Measurements from ENCODE around the gene RSU1.

Gene RSU1

DNA sequence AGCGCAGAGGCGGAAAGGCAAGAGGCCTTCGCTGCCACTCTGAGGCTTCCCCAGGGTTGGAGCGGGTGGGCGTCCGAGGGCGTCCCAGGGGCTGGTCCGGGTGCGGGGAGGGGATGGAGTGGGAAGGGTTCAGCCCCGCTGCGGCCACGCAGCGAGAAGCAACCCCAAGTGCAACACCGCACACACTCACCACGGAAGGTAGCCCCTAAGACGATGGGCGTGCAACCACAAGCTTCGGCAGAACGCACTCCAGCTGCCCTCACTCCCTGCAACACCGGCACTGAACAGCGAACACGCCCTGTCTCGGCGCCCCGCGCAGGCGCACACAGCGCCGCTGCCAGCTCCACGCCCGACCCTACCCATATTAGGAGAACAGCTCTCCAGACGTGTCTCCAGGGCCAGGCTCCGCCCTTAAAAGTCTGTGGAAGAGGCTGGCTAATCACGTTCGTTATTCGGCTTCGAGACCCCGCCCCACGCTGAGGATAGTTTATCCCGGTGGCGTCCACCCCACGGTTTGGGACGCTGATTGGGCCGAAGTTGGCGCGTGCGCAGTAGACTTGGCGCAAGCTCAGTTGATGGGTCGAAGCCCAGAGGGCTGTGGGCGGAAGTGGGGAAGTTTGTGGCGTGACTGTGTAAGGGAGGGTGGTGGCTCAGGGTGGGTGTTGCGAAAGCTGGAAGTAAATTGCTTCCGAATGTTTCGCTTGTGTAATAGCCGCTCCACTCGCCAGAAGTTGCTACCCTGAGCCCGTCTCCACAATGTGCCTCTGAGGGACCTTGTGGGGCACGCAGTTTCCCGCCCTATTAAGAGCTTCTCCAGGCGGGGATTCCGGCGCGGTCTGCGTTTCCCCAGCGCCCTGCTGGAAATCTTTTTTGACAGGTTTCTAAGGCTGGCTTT lies at the start of gene RSU1:
TSS of gene RSU1 (minus strand) at position 300 of the 895 bp plus-strand sequence. CDS start 343 bp downstream, outside the sequence.
- H3K27me3 ChIP-seq (ENCODE audit: control insufficient read depth in 5 of 5, insufficient read depth in 4 of 5, low read length in 5 of 5): no peaks in the 10 kb centered on the region
- peak within 1 kb of the TSS; percentile 17 to 85 (median 82) for H3K9ac ChIP-seq (ENCODE audit: low read length in 5 of 5)
- H3K4me1 ChIP-seq (ENCODE audit: control insufficient read depth in 5 of 5, insufficient read depth in 5 of 5, low read length in 5 of 5): peaks cover 6 to 37% (median 30%) of the 10 kb centered on the region in 5 donors
- H3K27ac ChIP-seq (ENCODE audit: low read depth, low read length): peak within 1 kb of the TSS; percentile 96
- peaks cover 0 to 4% (median 0%) of the 10 kb centered on the region in 5 donors for H3K9me3 ChIP-seq (ENCODE audit: control insufficient read depth in 5 of 5, low read length in 5 of 5)
- peaks cover 0 to 4% (median 0%) of the 10 kb centered on the region in 5 donors for H3K36me3 ChIP-seq (ENCODE audit: control insufficient read depth in 5 of 5, insufficient read depth in 5 of 5, low read length in 5 of 5)
- peak within 1 kb of the TSS; percentile 89 to 96 (median 94) for H3K4me3 ChIP-seq (ENCODE audit: low read depth in 1 of 5, low read length in 5 of 5)

DNA sequence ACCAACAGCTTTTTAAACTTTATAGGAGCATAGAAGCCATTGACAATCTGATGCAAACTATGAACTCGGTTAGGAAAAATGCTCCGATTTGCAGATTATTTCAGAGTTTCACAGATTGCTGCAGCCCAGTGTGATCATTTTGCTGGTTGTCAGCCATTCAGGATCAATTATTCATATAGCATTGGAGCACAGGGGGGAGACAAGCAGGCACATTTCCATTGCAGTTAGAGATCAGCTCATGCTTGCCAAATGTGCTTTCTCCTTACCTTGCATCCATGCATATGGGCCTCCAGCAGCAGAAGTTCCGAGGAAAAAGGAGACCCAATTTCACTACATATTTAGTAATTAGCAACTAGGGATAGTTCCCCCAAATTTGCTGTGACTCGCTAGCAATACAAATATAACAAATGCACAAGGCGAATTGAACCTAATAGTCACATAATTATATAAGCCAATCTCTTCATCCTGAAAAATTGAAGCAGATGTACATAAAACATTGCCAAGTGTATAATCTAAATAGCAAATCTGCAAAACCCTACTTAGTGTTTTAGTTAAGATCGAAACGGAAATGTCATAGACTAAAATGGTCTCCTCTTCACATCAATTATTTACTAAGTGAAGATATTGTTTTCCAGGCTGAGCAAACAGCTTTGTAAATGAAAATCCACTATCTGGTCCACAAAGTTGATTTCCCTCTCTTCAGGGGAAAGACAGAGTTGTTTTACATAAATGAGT lies 49.5 kb upstream of the RSU1 start:
- Histone ChIP-seq H3K9ac (ENCODE audit: low read length in 5 of 5) (no peak overlapping the region), H3K27me3 (ENCODE audit: control insufficient read depth in 5 of 5, insufficient read depth in 4 of 5, low read length in 5 of 5) (no peaks in the 10 kb centered on the region), H3K9me3 (ENCODE audit: control insufficient read depth in 5 of 5, low read length in 5 of 5) (no peaks in the 10 kb centered on the region), H3K4me3 (ENCODE audit: low read depth in 1 of 5, low read length in 5 of 5) (no peak overlapping the region), H3K4me1 (ENCODE audit: control insufficient read depth in 5 of 5, insufficient read depth in 5 of 5, low read length in 5 of 5) (no peaks in the 10 kb centered on the region), H3K36me3 (ENCODE audit: control insufficient read depth in 5 of 5, insufficient read depth in 5 of 5, low read length in 5 of 5) (no peaks in the 10 kb centered on the region), H3K27ac (ENCODE audit: low read depth, low read length) (no peak overlapping the region)

DNA sequence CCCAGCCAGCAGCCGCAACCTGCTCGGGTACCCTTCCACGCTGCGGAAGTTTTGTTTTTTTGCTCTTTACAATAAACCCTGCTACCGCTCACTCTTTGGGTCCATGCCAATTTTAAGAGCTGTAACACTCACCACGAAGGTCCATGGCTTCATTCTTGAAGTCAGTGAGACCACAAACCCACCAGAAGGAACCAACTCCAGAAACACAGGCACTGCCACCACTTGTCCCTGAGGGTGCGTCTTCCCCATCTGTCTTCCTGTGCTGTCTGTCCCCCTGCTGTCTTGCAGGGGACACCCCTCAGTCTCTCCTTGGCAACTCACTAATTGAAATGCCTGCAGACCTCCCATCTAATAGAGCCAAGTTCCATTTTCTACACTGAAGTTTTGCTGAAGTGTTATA lies 48.5 kb upstream of the RSU1 start:
- H3K27ac ChIP-seq (ENCODE audit: low read depth, low read length): no peak overlapping the region
- peaks cover 0 to under 1% (median 0%) of the 10 kb centered on the region in 5 donors for H3K9me3 ChIP-seq (ENCODE audit: control insufficient read depth in 5 of 5, low read length in 5 of 5)
- no peak overlapping the region for H3K4me3 ChIP-seq (ENCODE audit: low read depth in 1 of 5, low read length in 5 of 5)
- no peaks in the 10 kb centered on the region for H3K27me3 ChIP-seq (ENCODE audit: control insufficient read depth in 5 of 5, insufficient read depth in 4 of 5, low read length in 5 of 5)
- no peaks in the 10 kb centered on the region for H3K36me3 ChIP-seq (ENCODE audit: control insufficient read depth in 5 of 5, insufficient read depth in 5 of 5, low read length in 5 of 5)
- no peaks in the 10 kb centered on the region for H3K4me1 ChIP-seq (ENCODE audit: control insufficient read depth in 5 of 5, insufficient read depth in 5 of 5, low read length in 5 of 5)
- H3K9ac ChIP-seq (ENCODE audit: low read length in 5 of 5): no peak overlapping the region

DNA sequence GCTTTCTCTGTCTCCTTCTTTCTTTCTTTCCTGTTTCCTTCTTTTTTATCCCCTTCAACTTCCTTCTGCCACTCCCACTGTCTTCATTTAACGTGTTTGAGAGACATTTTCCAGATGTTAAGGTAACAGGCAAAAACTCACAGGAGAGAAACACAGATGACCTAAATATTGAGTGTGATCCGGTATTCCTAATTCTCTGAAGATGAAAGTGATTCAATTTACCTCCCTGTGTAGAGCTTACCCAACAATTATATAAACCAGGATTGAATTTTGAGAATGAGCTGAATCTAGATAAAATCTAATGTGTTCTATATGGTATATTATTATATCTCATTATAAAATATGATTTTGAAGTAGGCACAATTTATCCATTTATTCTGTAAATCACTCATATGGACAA lies 46.5 kb upstream of the RSU1 start:
- H3K4me1 ChIP-seq (ENCODE audit: control insufficient read depth in 5 of 5, insufficient read depth in 5 of 5, low read length in 5 of 5): no peaks in the 10 kb centered on the region
- H3K27ac ChIP-seq (ENCODE audit: low read depth, low read length): no peak overlapping the region
- H3K9me3 ChIP-seq (ENCODE audit: control insufficient read depth in 5 of 5, low read length in 5 of 5): peaks cover 0 to 3% (median 0%) of the 10 kb centered on the region in 5 donors
- H3K4me3 ChIP-seq (ENCODE audit: low read depth in 1 of 5, low read length in 5 of 5): no peak overlapping the region
- H3K36me3 ChIP-seq (ENCODE audit: control insufficient read depth in 5 of 5, insufficient read depth in 5 of 5, low read length in 5 of 5): no peaks in the 10 kb centered on the region
- no peak overlapping the region for H3K9ac ChIP-seq (ENCODE audit: low read length in 5 of 5)
- no peaks in the 10 kb centered on the region for H3K27me3 ChIP-seq (ENCODE audit: control insufficient read depth in 5 of 5, insufficient read depth in 4 of 5, low read length in 5 of 5)

DNA sequence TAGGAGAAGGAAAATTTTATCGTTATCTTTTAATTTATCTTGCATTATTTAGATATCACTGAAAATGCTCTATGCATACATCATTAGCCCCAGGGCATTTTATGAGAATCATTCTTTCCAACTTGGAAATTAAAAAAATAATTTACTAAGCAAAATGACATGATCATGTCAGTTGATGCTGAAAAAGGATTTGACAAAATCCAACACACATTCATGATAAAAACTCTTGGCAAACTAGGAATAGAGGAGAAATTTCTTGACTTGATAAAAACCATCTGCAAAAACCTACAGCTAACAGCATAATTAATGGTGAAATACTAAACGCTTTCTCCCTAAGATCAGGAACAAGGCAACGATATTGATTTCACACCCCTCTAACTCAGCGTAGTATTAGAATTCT lies 40.2 kb upstream of the RSU1 start:
- no peaks in the 10 kb centered on the region for H3K36me3 ChIP-seq (ENCODE audit: control insufficient read depth in 5 of 5, insufficient read depth in 5 of 5, low read length in 5 of 5)
- peaks cover 0 to 3% (median 0%) of the 10 kb centered on the region in 5 donors for H3K9me3 ChIP-seq (ENCODE audit: control insufficient read depth in 5 of 5, low read length in 5 of 5)
- no peak overlapping the region for H3K9ac ChIP-seq (ENCODE audit: low read length in 5 of 5)
- no peak overlapping the region for H3K27ac ChIP-seq (ENCODE audit: low read depth, low read length)
- H3K27me3 ChIP-seq (ENCODE audit: control insufficient read depth in 5 of 5, insufficient read depth in 4 of 5, low read length in 5 of 5): no peaks in the 10 kb centered on the region
- no peak overlapping the region for H3K4me3 ChIP-seq (ENCODE audit: low read depth in 1 of 5, low read length in 5 of 5)
- H3K4me1 ChIP-seq (ENCODE audit: control insufficient read depth in 5 of 5, insufficient read depth in 5 of 5, low read length in 5 of 5): peaks cover 0 to 7% (median 0%) of the 10 kb centered on the region in 5 donors

DNA sequence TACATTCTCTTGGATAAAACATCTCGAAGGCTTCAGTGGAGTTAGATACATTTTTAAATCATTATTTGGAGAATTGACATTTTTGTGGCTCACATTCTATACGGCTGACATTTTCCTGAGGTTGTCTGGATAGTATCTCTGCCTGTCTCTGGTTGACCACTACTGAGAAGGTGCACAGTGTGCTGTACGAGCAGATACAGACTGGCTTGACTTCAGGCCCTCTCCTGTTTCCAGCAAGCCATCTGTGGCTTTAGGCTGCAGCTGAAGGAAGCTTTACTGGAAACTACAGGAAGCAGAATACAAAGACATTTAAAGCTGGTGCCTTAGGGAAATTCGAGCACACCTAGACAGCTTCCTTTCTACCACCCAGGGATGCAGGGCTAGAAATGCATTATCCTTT lies 39.3 kb upstream of the RSU1 start:
- Histone ChIP-seq H3K36me3 (ENCODE audit: control insufficient read depth in 5 of 5, insufficient read depth in 5 of 5, low read length in 5 of 5) (no peaks in the 10 kb centered on the region), H3K27ac (ENCODE audit: low read depth, low read length) (no peak overlapping the region), H3K9me3 (ENCODE audit: control insufficient read depth in 5 of 5, low read length in 5 of 5) (peaks cover 0 to 3% (median 0%) of the 10 kb centered on the region in 5 donors), H3K9ac (ENCODE audit: low read length in 5 of 5) (peak overlapping the region in 1 of 5 donors; percentile 5), H3K4me3 (ENCODE audit: low read depth in 1 of 5, low read length in 5 of 5) (no peak overlapping the region), H3K27me3 (ENCODE audit: control insufficient read depth in 5 of 5, insufficient read depth in 4 of 5, low read length in 5 of 5) (no peaks in the 10 kb centered on the region), H3K4me1 (ENCODE audit: control insufficient read depth in 5 of 5, insufficient read depth in 5 of 5, low read length in 5 of 5) (peaks cover 0 to 7% (median 0%) of the 10 kb centered on the region in 5 donors)

DNA sequence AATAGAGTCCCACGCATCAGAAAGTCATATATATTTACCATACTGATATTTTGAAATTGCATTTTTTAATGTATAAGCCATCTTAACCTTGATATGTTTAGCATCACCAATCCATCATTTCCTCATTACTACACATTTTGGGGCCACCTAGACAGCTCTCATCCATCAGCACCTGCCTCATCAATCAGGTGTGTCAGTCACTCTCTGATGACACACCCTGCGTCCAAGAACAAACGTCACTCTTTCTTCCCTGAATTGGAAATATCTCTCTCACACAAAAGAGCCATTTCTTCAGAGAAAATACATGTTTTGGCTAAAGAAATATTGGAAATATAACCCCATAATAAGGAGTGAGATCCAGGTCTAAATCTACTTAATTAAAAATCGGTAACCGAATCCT lies 38.9 kb upstream of the RSU1 start:
- no peak overlapping the region for H3K27ac ChIP-seq (ENCODE audit: low read depth, low read length)
- H3K4me1 ChIP-seq (ENCODE audit: control insufficient read depth in 5 of 5, insufficient read depth in 5 of 5, low read length in 5 of 5): peaks cover 0 to 7% (median 0%) of the 10 kb centered on the region in 5 donors
- no peaks in the 10 kb centered on the region for H3K36me3 ChIP-seq (ENCODE audit: control insufficient read depth in 5 of 5, insufficient read depth in 5 of 5, low read length in 5 of 5)
- H3K4me3 ChIP-seq (ENCODE audit: low read depth in 1 of 5, low read length in 5 of 5): no peak overlapping the region
- peaks cover 0 to 3% (median 0%) of the 10 kb centered on the region in 5 donors for H3K9me3 ChIP-seq (ENCODE audit: control insufficient read depth in 5 of 5, low read length in 5 of 5)
- H3K9ac ChIP-seq (ENCODE audit: low read length in 5 of 5): no peak overlapping the region
- no peaks in the 10 kb centered on the region for H3K27me3 ChIP-seq (ENCODE audit: control insufficient read depth in 5 of 5, insufficient read depth in 4 of 5, low read length in 5 of 5)

DNA sequence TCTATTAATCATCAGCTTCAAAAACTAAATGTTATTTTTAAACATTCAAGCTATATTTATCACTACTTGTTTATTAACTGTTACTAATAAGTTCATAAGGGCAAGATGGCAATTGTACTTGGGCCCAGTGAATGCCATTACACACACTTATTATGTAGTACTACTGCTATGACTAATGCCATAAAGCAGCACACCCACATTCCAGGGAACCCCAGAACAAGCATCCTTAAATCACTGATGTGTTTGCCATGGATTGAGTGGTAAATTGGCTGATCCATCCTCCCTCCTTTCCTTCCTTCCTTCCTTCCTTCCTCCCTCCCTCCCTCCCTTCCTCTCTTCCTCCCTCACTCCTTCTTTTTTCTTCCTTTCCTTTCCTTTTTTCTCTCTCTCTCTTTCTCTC lies 37.4 kb upstream of the RSU1 start:
- Histone ChIP-seq H3K4me1 (ENCODE audit: control insufficient read depth in 5 of 5, insufficient read depth in 5 of 5, low read length in 5 of 5) (peaks cover 0 to 7% (median 0%) of the 10 kb centered on the region in 5 donors), H3K9me3 (ENCODE audit: control insufficient read depth in 5 of 5, low read length in 5 of 5) (no peaks in the 10 kb centered on the region), H3K27me3 (ENCODE audit: control insufficient read depth in 5 of 5, insufficient read depth in 4 of 5, low read length in 5 of 5) (no peaks in the 10 kb centered on the region), H3K27ac (ENCODE audit: low read depth, low read length) (no peak overlapping the region), H3K36me3 (ENCODE audit: control insufficient read depth in 5 of 5, insufficient read depth in 5 of 5, low read length in 5 of 5) (no peaks in the 10 kb centered on the region), H3K4me3 (ENCODE audit: low read depth in 1 of 5, low read length in 5 of 5) (no peak overlapping the region), H3K9ac (ENCODE audit: low read length in 5 of 5) (no peak overlapping the region)

DNA sequence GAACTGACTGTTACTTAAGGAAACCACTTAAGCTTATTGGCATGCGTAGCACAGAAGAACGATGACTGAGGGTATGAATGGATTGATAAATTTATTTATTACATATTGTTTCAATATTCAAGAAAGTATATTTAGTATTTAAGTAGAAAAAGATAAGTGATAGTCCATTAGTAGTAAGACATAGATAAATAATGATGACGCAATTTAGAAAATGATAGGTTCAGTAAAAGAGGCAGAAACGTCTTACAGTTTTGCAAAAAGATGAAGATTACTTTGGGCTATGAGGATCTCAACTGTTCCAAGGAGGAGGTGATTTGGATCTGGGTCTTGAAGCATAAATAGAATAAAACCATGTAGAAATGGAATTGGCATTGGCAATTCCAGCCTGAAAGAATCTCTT lies 36.6 kb upstream of the RSU1 start:
- no peaks in the 10 kb centered on the region for H3K36me3 ChIP-seq (ENCODE audit: control insufficient read depth in 5 of 5, insufficient read depth in 5 of 5, low read length in 5 of 5)
- H3K27me3 ChIP-seq (ENCODE audit: control insufficient read depth in 5 of 5, insufficient read depth in 4 of 5, low read length in 5 of 5): no peaks in the 10 kb centered on the region
- H3K27ac ChIP-seq (ENCODE audit: low read depth, low read length): no peak overlapping the region
- no peak overlapping the region for H3K4me3 ChIP-seq (ENCODE audit: low read depth in 1 of 5, low read length in 5 of 5)
- H3K4me1 ChIP-seq (ENCODE audit: control insufficient read depth in 5 of 5, insufficient read depth in 5 of 5, low read length in 5 of 5): peaks cover 0 to 7% (median 0%) of the 10 kb centered on the region in 5 donors
- H3K9me3 ChIP-seq (ENCODE audit: control insufficient read depth in 5 of 5, low read length in 5 of 5): no peaks in the 10 kb centered on the region
- no peak overlapping the region for H3K9ac ChIP-seq (ENCODE audit: low read length in 5 of 5)

DNA sequence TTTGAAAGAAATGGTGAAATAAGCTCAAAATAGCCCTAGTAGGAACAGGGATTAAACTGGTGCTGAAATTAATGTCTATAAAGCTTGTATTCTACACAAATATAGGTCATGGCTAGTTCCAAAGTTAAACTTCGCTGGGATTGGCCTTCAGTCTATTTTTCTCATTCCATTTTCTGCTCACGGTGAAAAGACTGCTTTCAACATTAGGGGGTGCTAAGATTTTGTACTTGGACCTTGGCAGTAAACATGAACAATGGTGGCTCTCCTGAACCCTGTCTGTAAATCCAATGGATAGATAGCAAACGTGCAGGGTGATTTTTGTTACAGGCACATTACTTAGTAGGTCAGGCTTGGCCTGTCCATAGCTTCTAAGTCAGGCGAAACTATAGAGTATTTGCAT lies 36.0 kb upstream of the RSU1 start:
- Histone ChIP-seq H3K27me3 (ENCODE audit: control insufficient read depth in 5 of 5, insufficient read depth in 4 of 5, low read length in 5 of 5) (no peaks in the 10 kb centered on the region), H3K9ac (ENCODE audit: low read length in 5 of 5) (no peak overlapping the region), H3K36me3 (ENCODE audit: control insufficient read depth in 5 of 5, insufficient read depth in 5 of 5, low read length in 5 of 5) (no peaks in the 10 kb centered on the region), H3K4me1 (ENCODE audit: control insufficient read depth in 5 of 5, insufficient read depth in 5 of 5, low read length in 5 of 5) (peaks cover 0 to 8% (median 5%) of the 10 kb centered on the region in 5 donors), H3K27ac (ENCODE audit: low read depth, low read length) (no peak overlapping the region), H3K9me3 (ENCODE audit: control insufficient read depth in 5 of 5, low read length in 5 of 5) (no peaks in the 10 kb centered on the region), H3K4me3 (ENCODE audit: low read depth in 1 of 5, low read length in 5 of 5) (no peak overlapping the region)
